Adrenal gland (tissue), 5 donors: Measurements from ENCODE around the gene KCNMA1.

Experiments
- CTCF ChIP-seq, 6 experiments: fragments of 450-650 bp in 4 of 6; fragments of 200-600 bp in 2 of 6; sonication (generic) in 1 of 6; IDR thresholded peaks; 1 replicate in 5 of 6; 2 replicates in 1 of 6; pipeline versions ENCODE4 v1.5.1 to v1.8.0; 2016 to 2021; ENCODE audit warnings: antibody characterized with exemption in 6 of 6, mild to moderate bottlenecking in 2 of 6, moderate library complexity in 1 of 6
- POLR2A ChIP-seq, 2 donors: fragments of 450-650 bp; IDR thresholded peaks; one replicate each; pipeline ENCODE4 v1.6.1; 2017; ENCODE audit warnings: antibody characterized with exemption in 2 of 2, mild to moderate bottlenecking in 2 of 2, moderate library complexity in 1 of 2
- donor health status: DM: no; HTN: no; CAD: no.

- TF ChIP-seq CTCF (IDR thresholded peaks at IDR 0.05) (no peak), POLR2A (IDR thresholded peaks at IDR 0.05) (no peak)
These were observed 691.3 kb downstream of the KCNMA1 start for GRCh38 chr10:76946270-76946669.
